ENCODE data around the gene FARS2.
"Not testable (repeated sequence)": the region's sequence is repeated elsewhere in the genome, so short reads cannot be mapped to it uniquely, and the experiment has no call there.

FARS2 gene

DNA sequence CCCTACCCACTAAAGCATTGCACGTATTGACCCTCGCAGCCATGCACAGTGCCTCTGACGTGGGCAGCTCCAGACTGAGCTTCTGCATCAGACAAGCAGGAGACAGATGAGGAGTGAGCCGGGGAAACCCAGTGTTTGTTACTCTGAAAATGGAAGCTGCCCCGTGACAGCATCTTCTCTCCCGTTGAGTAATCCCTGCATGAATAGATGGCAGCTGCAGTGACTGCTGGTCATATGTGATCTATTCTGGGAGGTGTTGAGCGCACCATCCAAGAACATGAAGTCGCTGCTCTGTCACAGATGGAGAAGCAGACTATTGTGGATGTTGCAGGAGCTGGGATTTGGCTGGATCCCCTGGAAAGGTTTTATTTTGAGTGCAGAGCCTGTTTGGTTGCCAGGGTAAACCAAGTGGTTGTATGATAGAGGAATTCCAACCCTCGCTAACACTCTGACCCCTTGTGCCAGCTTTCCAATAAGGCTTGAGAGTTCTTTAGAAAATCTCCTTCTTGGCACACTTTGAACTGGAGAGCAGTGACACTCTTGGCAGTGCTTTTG lies 503.2 kb downstream of the FARS2 start:
- DNase-seq (ENCODE audit: low read depth) = no peak

- DNase-seq (ENCODE audit: low read depth) = no peak
Measured at GRCh38 chr6:5765141-5765760, 503.9 kb downstream of the FARS2 start.

DNA sequence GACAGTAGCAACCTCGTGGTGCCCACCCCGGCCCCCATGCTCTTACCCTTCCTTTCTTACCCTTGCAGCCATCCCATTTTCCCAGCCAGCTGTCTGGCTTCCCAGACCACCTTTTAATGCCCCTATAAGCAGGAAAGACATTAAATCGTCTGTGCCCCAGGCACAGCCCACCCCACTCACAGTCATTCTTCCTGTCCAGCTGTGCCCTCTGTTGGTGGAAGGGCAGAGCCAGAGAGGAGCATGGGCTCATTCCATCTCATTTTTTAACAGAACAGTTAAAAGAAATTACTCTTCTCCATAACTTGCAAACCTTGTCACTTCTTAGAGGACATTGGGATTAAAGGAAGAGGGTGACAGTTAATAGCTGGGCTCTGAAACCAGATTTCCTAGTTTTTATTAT lies 504.9 kb downstream of the FARS2 start:
- DNase-seq (ENCODE audit: low read depth) = no peak

DNA sequence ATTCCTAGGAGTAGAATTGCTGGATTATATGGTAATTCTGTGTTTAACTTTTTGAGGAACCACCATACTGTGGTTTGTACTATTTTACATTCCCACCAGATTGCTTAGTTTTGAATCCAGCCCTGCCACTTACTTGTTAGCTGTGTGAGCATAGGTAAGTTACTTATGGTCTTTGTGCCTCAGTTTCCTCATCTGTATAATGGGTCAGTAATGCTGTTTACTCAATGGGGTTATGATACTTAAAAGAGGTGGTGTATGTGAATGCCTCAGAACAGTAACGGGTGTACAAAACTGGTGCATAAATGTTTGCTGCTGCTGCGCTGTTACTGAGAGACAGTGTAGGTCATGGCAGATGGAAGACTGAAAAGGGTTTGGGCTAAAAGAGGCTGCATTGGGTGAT lies 506.2 kb downstream of the FARS2 start:
- no peak for DNase-seq (ENCODE audit: low read depth)

DNA sequence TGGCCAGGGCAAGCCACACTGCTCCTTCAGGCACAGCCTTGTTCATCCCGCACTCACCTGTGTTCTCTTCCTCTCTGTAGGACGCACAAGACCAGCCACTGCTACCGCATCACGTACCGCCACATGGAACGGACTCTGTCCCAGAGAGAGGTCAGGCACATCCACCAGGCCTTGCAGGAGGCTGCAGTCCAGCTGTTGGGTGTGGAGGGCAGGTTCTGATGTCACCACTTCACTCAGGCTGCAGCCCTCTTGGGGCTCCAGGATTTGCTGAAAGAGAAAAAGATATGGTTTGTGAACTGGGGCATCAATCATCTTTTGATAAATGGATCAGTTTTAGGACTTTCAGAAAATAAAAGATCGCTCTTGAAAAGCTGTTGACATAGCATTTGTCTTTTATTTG lies 509.9 kb downstream of the FARS2 start:
- DNase-seq (ENCODE audit: low read depth) = no peak

DNA sequence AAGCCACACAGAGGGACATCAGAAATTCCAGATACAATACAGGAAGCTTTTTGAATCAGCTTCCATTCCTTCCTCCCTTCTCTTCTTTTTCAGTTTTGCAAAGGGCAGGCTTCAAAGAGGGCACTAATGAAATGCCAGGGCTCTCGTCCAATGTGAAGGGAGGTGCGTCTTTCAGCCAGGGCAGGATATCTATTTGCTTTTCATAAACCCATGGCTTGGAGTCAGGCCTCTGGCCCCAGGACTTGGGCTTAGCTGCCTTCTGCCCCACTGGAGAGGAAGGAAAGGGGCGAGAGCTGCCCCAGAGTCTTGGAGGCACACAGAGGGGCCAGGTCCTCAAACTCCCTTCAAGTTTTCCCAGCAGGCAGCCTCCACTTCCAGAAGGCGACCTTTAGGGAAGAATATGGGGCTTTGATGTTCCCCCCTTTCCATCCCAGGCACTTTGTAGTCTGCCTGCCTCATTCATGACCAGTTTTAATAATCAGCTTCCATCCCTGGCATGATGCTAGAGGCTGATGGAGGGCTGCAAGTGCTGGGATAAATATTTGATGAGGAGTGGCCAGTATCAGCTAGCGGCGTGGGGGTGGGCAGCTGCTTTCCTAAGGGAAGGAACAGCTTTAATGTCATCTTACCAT lies 510.6 kb downstream of the FARS2 start:
- no peak for DNase-seq (ENCODE audit: low read depth)

- DNase-seq (ENCODE audit: low read depth) = no peak
Measured at GRCh38 chr6:5772408-5773120, 511.3 kb downstream of the FARS2 start.

GRCh38 chr6:5776104-5776503 lies 514.8 kb downstream of the FARS2 start:
- DNase-seq (ENCODE audit: low read depth) = no peak

DNA sequence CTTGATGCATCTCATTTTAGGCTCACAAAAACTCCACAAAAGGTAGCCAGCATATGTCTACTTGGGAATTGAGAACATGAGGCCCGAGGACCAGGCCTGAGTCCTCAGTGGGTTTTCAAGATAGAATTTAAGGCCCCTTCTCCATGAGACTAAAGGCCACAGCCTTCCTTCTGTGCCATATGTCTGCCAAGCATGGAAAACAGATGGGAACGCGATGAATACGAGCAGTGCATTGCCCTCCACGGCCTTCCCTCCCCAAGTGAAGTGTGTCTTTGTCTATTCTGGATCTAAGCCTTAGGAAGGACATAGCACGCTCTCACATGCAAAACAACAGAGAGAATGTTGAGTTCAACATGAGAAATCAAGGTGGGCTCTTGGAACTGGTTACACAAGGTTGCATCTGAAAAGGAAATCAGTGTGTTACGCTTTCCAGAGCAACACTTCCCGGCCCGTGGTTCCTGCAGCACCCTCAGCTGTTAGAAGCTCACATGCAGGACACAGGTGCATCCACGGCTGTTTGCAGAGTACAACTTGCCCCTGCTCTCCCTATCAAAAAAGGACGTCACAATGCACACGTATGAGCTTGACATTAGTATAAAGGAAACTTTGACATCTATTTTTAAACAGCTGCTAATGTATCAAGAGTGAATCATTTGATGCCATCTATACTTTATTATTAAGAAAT lies 515.5 kb downstream of the FARS2 start:
- DNase-seq (ENCODE audit: low read depth) = no peak

DNA sequence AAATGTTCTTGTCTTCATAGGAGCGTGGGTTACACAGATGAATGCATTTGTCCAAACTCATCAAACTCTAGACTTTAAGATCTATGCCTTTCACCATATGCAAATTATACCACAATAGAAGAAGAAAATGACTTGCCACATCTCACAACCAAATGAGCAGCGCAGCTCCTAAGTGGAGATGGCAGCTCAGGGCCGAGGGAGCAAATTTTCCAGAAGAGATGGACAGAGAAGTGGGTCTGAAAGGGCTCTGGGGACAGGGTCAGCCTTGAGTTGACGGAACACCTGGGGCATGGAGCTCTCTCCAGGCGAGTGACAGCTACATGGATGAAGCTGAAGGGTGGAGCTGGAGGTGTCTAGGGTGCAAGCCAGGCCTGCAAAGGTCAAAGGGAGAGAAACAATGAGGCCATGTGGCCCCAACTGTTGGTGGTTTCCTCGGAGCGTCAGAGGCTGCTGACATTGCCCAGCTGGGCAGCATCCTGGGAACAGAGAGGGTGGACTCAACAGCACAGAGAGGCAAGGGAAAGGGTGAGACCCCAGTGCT lies 517.1 kb downstream of the FARS2 start:
- DNase-seq (ENCODE audit: low read depth) = no peak

- DNase-seq (ENCODE audit: low read depth) = no peak
Measured at GRCh38 chr6:5778906-5779305, 517.6 kb downstream of the FARS2 start.

- no peak for DNase-seq (ENCODE audit: low read depth)
Measured at GRCh38 chr6:5781019-5781418, 519.7 kb downstream of the FARS2 start.

GRCh38 chr6:5781966-5782556 lies 520.7 kb downstream of the FARS2 start:
- DNase-seq (ENCODE audit: low read depth) = no peak

GRCh38 chr6:5782783-5783547 lies 521.7 kb downstream of the FARS2 start:
- no peak for DNase-seq (ENCODE audit: low read depth)

- DNase-seq (ENCODE audit: low read depth) = no peak
Measured at GRCh38 chr6:5783584-5784089, 522.3 kb downstream of the FARS2 start.

DNA sequence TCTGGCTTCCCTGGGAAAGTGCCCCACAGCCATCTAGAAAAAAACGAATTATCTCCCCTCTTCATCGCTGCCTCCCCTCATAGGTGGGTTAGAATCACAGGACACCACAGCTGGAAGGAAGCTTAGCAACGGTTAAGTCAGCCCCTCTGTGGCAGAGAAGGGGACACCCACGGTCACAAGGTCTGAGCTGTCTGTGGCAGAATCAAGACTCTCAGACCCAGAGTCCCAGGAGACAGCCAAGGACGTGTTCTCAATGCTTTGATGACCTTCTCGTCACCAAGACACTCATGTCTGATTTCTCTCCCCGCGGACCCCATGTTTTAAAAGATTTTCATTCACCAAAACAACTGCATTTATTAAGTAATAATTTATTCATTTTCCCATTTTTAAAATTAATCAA lies 523.9 kb downstream of the FARS2 start:
- no peak for DNase-seq (ENCODE audit: low read depth)

GRCh38 chr6:5786321-5786968 lies 525.1 kb downstream of the FARS2 start:
- DNase-seq (ENCODE audit: low read depth) = no peak

GRCh38 chr6:5786969-5787720 lies 525.8 kb downstream of the FARS2 start:
- no peak for DNase-seq (ENCODE audit: low read depth)

GRCh38 chr6:5789426-5789825 lies 528.1 kb downstream of the FARS2 start:
- DNase-seq (ENCODE audit: low read depth) = not testable (repeated sequence)

DNA sequence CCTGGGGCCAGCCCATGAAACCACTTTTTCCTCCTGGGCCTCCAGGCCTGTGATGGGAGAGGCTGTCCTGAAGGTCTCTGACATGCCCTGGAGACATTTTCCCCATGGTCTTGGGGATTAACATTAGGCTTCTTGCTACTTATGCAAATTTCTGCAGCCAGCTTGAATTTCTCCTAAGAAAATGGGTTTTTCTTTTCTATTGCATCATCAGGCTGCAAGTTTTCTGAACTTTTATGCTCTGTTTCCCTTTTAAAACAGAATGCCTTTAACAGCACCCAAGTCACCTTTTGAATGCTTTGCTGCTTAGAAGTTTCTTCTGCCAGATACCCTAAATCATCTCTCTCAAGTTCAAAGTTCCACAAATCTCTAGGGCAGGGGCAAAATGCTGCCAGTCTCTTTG lies 535.2 kb downstream of the FARS2 start:
- not testable (repeated sequence) for DNase-seq (ENCODE audit: low read depth)

All from stimulated activated CD8-positive, alpha-beta memory T cell treated with anti-CD3 and anti-CD28 coated beads, Interleukin-12 subunit alpha, Interleukin-12 subunit beta, amount 100 ng/mL, for 4 hours (primary cell).